ENCODE results near the gene LYZL4.

LYZL4 gene

DNA sequence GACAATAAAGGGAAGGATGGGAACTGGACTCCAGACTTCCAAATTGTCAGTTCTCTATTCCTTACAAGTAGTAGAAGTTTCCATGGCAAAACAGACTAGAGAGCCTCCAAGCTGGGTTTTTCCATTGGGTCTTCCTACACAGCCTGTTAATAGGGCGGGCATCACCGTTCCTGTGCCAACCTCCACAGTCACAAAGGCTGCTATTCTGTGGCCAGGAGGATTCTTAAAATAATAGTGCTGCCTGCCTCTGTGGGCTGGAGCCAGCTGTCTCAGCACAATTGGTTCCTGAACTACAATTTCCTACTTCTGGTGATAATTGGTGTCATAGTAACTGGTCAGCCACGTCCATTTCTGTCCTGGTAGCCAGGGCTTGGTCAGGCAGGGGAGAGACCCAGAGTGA, 38.6 kb downstream of the LYZL4 start:
- peak; percentile 46 for DNase-seq (ENCODE audit: low spot score)

DNA sequence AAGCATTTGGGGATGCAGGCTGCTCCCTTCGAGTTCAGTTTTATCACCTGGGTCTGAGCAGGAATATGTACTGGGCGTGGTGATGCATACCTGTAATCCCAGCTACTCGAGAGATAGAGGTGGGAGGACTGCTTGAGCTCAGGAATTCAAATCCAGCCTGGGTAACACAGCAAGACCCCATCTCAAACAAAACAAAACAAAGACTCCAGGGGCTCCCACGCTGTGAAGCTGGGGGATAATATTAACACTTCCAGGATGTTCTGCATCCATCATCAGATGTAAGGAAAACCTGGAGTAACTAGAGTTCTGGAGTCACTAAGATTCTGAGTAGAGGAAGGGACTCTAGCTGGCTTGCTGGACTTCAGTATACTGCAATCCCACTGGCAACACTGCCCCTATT, 40.6 kb downstream of the LYZL4 start:
- DNase-seq (ENCODE audit: low spot score), result no peak

DNA sequence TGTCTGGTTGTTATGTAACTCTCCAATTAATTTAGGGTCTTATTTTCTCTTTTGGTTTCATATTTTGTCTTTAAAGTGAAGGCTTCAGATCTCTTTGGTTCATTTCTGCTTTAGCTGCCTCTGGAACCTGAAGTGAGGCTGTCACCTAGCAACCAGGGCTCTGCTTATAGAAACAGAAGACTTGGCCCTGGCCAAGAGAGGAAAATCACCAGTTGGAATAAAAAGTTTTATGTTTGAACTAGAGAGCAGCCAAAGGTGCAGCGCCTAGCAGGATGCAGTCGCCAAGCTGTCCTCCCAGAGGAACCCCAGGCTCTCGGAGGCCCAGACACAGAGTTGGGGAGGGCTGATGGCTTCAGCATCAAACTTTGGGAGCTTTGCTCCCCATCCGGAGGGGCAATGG, 41.1 kb downstream of the LYZL4 start:
- DNase-seq (ENCODE audit: low spot score), result peak; percentile 68

GRCh38 chr3:42368861-42369260, 41.5 kb downstream of the LYZL4 start:
- DNase-seq (ENCODE audit: low spot score), result no peak

GRCh38 chr3:42367903-42368302, 42.5 kb downstream of the LYZL4 start:
- DNase-seq (ENCODE audit: low spot score), result no peak

GRCh38 chr3:42366550-42366949, 43.9 kb downstream of the LYZL4 start:
- no peak for DNase-seq (ENCODE audit: low spot score)

DNA sequence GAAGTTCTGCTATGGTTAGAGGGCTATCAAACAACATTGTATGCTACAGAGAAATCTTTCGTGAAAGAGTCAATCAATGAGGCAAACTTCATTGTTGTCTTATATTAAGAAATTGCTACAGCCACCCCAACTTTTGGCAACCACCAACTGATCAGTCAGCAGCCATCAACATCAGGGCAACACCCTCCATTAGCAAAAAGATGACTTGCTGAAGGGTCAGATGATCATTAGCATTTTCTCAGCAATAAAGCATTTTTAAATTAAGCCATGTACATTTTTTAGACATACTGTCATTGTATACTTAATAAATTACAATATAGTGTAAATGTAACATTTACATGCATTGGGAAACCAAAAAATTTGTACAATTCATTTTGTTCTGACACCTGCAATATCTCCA, 53.1 kb downstream of the LYZL4 start:
- no peak for DNase-seq (ENCODE audit: low spot score)

GRCh38 chr3:42355612-42356011, 54.8 kb downstream of the LYZL4 start:
- DNase-seq (ENCODE audit: low spot score), result no peak

DNA sequence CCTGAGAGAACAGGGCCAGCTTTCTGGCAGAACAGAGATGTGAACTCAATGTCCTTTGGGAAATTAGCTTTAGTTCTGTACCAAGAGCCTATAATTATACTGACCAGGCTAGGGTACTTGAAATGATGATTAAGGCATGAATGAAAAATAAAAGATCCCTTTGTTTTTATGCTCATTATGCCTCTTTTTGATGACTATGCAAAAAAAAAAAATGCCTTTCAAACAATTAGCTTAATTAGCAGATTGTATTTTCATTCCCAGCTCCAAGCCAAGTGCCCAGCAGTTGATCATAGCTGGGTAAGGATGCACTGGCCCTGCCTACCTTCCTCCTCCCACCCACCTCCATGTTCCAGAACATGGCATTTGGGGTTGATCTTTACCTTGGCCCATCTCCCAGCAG, 56.8 kb downstream of the LYZL4 start:
- no peak for DNase-seq (ENCODE audit: low spot score)

DNA sequence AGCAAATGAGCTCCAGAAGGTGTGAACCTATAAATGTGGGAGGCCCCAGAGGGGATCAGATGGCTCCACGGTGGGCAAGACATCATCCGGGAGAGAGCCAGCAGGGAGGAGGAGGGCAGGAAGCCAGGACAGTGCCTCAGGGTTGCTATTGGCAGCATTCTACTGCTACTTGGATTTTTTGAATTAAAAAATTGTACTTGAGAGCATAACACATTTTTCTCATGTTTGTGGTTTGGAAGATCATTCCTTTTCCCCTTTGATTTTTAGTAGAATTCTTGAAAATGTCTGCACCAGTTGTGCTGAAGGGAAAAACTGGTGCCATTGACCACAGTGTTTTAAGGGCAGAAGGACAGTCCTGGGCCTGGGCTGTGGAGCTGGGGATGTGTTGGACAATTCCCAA, 59.2 kb downstream of the LYZL4 start:
- DNase-seq (ENCODE audit: low spot score), result no peak

GRCh38 chr3:42349765-42350594, 60.4 kb downstream of the LYZL4 start:
- DNase-seq (ENCODE audit: low spot score), result no peak

- no peak for DNase-seq (ENCODE audit: low spot score)
These were observed 62.5 kb downstream of the LYZL4 start for GRCh38 chr3:42347928-42348327.
